Measurements from ENCODE around the gene FOXL1.

DNA sequence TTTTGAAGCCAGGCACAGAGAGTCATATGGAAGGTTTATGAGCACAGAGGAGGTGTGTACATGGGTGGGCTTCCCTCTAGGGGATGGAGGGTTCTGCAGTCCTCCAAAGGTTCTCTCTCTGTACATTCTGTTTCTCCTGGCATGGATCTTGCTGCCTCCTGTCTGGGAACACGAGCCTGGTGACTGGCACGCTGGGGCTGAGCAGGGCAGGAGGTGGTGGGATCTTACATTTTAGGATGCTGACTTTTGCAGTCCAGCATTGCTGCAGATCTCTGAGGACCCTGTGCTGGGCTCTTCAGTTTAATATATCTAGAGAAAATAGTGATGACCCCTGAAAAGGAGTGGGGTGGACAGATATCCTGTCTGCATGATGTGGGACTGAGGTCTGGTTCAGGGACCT, 23.0 kb downstream of the FOXL1 start:
- TF ChIP-seq, protein P1, sequence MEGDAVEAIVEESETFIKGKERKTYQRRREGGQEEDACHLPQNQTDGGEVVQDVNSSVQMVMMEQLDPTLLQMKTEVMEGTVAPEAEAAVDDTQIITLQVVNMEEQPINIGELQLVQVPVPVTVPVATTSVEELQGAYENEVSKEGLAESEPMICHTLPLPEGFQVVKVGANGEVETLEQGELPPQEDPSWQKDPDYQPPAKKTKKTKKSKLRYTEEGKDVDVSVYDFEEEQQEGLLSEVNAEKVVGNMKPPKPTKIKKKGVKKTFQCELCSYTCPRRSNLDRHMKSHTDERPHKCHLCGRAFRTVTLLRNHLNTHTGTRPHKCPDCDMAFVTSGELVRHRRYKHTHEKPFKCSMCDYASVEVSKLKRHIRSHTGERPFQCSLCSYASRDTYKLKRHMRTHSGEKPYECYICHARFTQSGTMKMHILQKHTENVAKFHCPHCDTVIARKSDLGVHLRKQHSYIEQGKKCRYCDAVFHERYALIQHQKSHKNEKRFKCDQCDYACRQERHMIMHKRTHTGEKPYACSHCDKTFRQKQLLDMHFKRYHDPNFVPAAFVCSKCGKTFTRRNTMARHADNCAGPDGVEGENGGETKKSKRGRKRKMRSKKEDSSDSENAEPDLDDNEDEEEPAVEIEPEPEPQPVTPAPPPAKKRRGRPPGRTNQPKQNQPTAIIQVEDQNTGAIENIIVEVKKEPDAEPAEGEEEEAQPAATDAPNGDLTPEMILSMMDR (IDR thresholded peaks at IDR 0.05), result no peak
- no peak for TF ChIP-seq ZFX (IDR thresholded peaks at IDR 0.05; ENCODE audit: borderline replicate concordance)
